HCT116 (cell line): Measurements from ENCODE around the gene ZBTB17. TPM values are rescaled to one million over a fixed set of nuclear protein-coding genes. Genes with fewer than 3 reads are reported as not detected.

ENCODE experiments used
- ATAC-seq: fragments of 200-7000 bp; cut with Tn5 transposase; 2 replicates; pipeline ENCODE4 v1.9.1; 2020; ENCODE audit warnings: mild to moderate bottlenecking, moderate library complexity
- BruUV-seq: library from RNA; stranded (reverse); fragments of 400-500 nt; replicated peaks from 2 replicates; lab custom pipeline; 2021; lab: Mats Ljungman, UMichigan
- CTCF ChIA-PET: fragments of 300-600 bp; sonication (Branson Sonifier 250); formaldehyde crosslinking; loops from one replicate; lab custom pipeline; 2021; ENCODE audit warnings: antibody characterized with exemption; lab: Charles Lee
- POLR2A ChIA-PET: fragments of 300-600, 350-600 bp; sonication (Branson Sonifier 250); formaldehyde crosslinking; loops from one replicate; lab custom pipeline; 2021; ENCODE audit warnings: antibody characterized with exemption; lab: Charles Lee
- RAD21 ChIA-PET, 2 experiments: fragments of 300-600 bp; sonication (Branson Sonifier 250); formaldehyde crosslinking; loops; one replicate each; lab custom pipeline; 2023; ENCODE audit warnings: low total read pairs in 2 of 2; ENCODE audit not compliant: uncharacterized antibody in 2 of 2, unreplicated experiment in 2 of 2, low non-redundant PET in 1 of 2; lab: Charles Lee
- DNase-seq: peaks from one replicate; pipeline ENCODE4 v3.0.0-alpha.2; 2010; ENCODE audit warnings: low read depth, low spot score
- H2AFZ ChIP-seq: fragments of 200-600 bp; shearing (Covaris generic), sonication (generic); 2 replicates; pipeline ENCODE4 v1.6.1; 2017; ENCODE audit warnings: low read depth, mixed run types, mixed read lengths, antibody characterized with exemption, low read length; ENCODE audit not compliant: poor library complexity, severe bottlenecking
- H3K27ac ChIP-seq: 2 replicates; pipeline ENCODE4 v1.5.1; 2012; ENCODE audit warnings: low read depth, low read length
- H3K27me3 ChIP-seq: fragments of 200-600 bp; sonication (generic); 2 replicates; pipeline ENCODE4 v1.6.1; 2016; ENCODE audit warnings: mixed run types, low read length, mixed read lengths; ENCODE audit not compliant: insufficient read depth
- H3K36me3 ChIP-seq, 2 experiments: fragments of 200-500 bp in 1 of 2; fragments of 200-600 bp in 1 of 2; sonication (Bioruptor generic) in 1 of 2; sonication (generic) in 1 of 2; 2 replicates each; pipeline versions ENCODE4 v1.5.1 to v1.6.1; 2014 to 2016; ENCODE audit warnings: low read length in 2 of 2, inconsistent platforms in 1 of 2, mixed read lengths in 1 of 2, mixed run types in 1 of 2; ENCODE audit not compliant: insufficient read depth in 2 of 2, control insufficient read depth in 1 of 2
- H3K4me1 ChIP-seq, 2 experiments: fragments of 200-600 bp in 1 of 2; sonication (generic) in 1 of 2; 2 replicates each; pipeline versions ENCODE4 v1.5.1 to v1.6.1; 2012 to 2017; ENCODE audit warnings: low read length in 2 of 2, inconsistent platforms in 1 of 2, mild to moderate bottlenecking in 1 of 2, mixed read lengths in 1 of 2, mixed run types in 1 of 2, moderate library complexity in 1 of 2; ENCODE audit not compliant: insufficient read depth in 2 of 2, control insufficient read depth in 1 of 2
- H3K4me2 ChIP-seq: fragments of 200-600 bp; sonication (generic); 2 replicates; pipeline ENCODE4 v1.6.1; 2017; ENCODE audit warnings: mixed run types, low read length, mixed read lengths
- H3K4me3 ChIP-seq, 2 experiments: fragments of 200-600 bp in 1 of 2; sonication (generic) in 1 of 2; replicated peaks in 1 of 2; 2 replicates each; pipeline ENCODE4 v1.5.1; 2011 to 2016; ENCODE audit warnings: low read length in 2 of 2, control low read depth in 1 of 2, low read depth in 1 of 2, mild to moderate bottlenecking in 1 of 2, mixed read lengths in 1 of 2, mixed run types in 1 of 2
- H3K79me2 ChIP-seq: fragments of 200-600 bp; sonication (generic); 2 replicates; pipeline ENCODE4 v1.6.1; 2017; ENCODE audit warnings: mild to moderate bottlenecking, mixed run types, low read length, moderate library complexity, mixed read lengths; ENCODE audit not compliant: insufficient read depth
- H3K9ac ChIP-seq: fragments of 200-600 bp; sonication (generic); 2 replicates; pipeline ENCODE4 v1.6.1; 2016; ENCODE audit warnings: low read length, mixed read lengths
- H3K9me2 ChIP-seq: fragments of 200-600 bp; sonication (generic), shearing (Covaris generic); 2 replicates; pipeline ENCODE4 v1.6.1; 2017; ENCODE audit warnings: mixed run types, mild to moderate bottlenecking, moderate library complexity; ENCODE audit not compliant: insufficient read depth
- H3K9me3 ChIP-seq, 2 experiments: fragments of 200-500 bp in 1 of 2; fragments of 200-600 bp in 1 of 2; sonication (Bioruptor generic) in 1 of 2; sonication (generic) in 1 of 2; 2 replicates each; pipeline ENCODE4 v1.6.1; 2014 to 2017; ENCODE audit warnings: low read length in 2 of 2, mixed read lengths in 2 of 2, inconsistent platforms in 1 of 2, low read depth in 1 of 2, mild to moderate bottlenecking in 1 of 2, mixed run types in 1 of 2, moderate library complexity in 1 of 2; ENCODE audit not compliant: control insufficient read depth in 1 of 2, insufficient read depth in 1 of 2
- H4K20me1 ChIP-seq: fragments of 200-600 bp; sonication (generic), shearing (Covaris generic); 2 replicates; pipeline ENCODE4 v1.6.1; 2017; ENCODE audit warnings: mixed run types, mild to moderate bottlenecking, moderate library complexity; ENCODE audit not compliant: insufficient read depth
- CEBPB ChIP-seq: IDR thresholded peaks from 2 replicates; pipeline ENCODE4 v1.6.1; 2012; ENCODE audit warnings: low read depth
- EGR1 ChIP-seq: IDR thresholded peaks from 2 replicates; pipeline ENCODE4 v1.6.1; 2012; ENCODE audit warnings: low read depth
- ELF1 ChIP-seq: IDR thresholded peaks from 2 replicates; pipeline ENCODE4 v1.6.1; 2012; ENCODE audit warnings: low read depth, borderline replicate concordance
- EZH2 ChIP-seq: fragments of 200-600 bp; sonication (generic); IDR thresholded peaks from 2 replicates; pipeline ENCODE4 v1.6.1; 2017; ENCODE audit warnings: antibody characterized with exemption, mixed run types
- EZH2phosphoT487 ChIP-seq: fragments of 200-600 bp; IDR thresholded peaks from 2 replicates; pipeline ENCODE4 v1.6.1; 2018; ENCODE audit warnings: antibody characterized with exemption, borderline replicate concordance
- FOSL1 ChIP-seq: IDR thresholded peaks from 2 replicates; pipeline ENCODE4 v1.6.1; 2012; ENCODE audit warnings: low read depth
- JUND ChIP-seq: IDR thresholded peaks from 2 replicates; pipeline ENCODE4 v1.6.1; 2012
- POLR2A ChIP-seq: IDR thresholded peaks from 2 replicates; pipeline ENCODE4 v1.7.0; 2011; ENCODE audit warnings: borderline replicate concordance; ENCODE audit not compliant: insufficient read depth, insufficient read length; ENCODE audit errors: extremely low read depth
- POLR2AphosphoS5 ChIP-seq: IDR thresholded peaks from 2 replicates; pipeline ENCODE4 v1.6.1; 2011; ENCODE audit warnings: mild to moderate bottlenecking, low read depth, low read length, moderate library complexity
- RAD21 ChIP-seq: IDR thresholded peaks from 2 replicates; pipeline ENCODE4 v1.6.1; 2012; ENCODE audit warnings: low read depth, mild to moderate bottlenecking
- SIN3A ChIP-seq: IDR thresholded peaks from 2 replicates; pipeline ENCODE4 v1.6.1; 2012; ENCODE audit warnings: low read depth
- SP1 ChIP-seq: IDR thresholded peaks from 2 replicates; pipeline ENCODE4 v1.6.1; 2012; ENCODE audit warnings: low read depth
- SRF ChIP-seq: IDR thresholded peaks from 2 replicates; pipeline ENCODE4 v1.6.1; 2012; ENCODE audit warnings: low read depth
- TCF7L2 ChIP-seq: IDR thresholded peaks from 2 replicates; pipeline ENCODE4 v1.7.0; 2011; ENCODE audit warnings: borderline replicate concordance, inconsistent platforms; ENCODE audit not compliant: insufficient read depth, insufficient read length; ENCODE audit errors: extremely low read depth
- YY1 ChIP-seq: IDR thresholded peaks from 2 replicates; pipeline ENCODE4 v1.6.1; 2011; ENCODE audit warnings: low read length, low read depth, moderate library complexity, mild to moderate bottlenecking; ENCODE audit not compliant: insufficient replicate concordance; ENCODE audit errors: extremely low read depth
- ZFX ChIP-seq: fragments of 450-650 bp; IDR thresholded peaks from 2 replicates; pipeline ENCODE4 v1.6.1; 2017
- ZNF274 ChIP-seq: fragments of 200-500 bp; sonication (Bioruptor generic); IDR thresholded peaks from 2 replicates; pipeline ENCODE4 v1.6.1; 2014; ENCODE audit warnings: mild to moderate bottlenecking, low read depth, low read length, inconsistent platforms
- intact Hi-C: fragments of 100-400 bp; cut with micrococcal nuclease; formaldehyde crosslinking; loops from 2 replicates; pipeline ENCODE4 v1.10.0; 2022
- total RNA-seq: library from RNA; stranded (reverse); gene quantifications from one replicate; pipeline ENCODE4 v1.2.1, GENCODE V29; 2021; ENCODE audit not compliant: unreplicated experiment
- TF ChIP-seq, protein P1 (sequence below): IDR thresholded peaks from 2 replicates; pipeline ENCODE4 v1.6.1; 2011; ENCODE audit warnings: mild to moderate bottlenecking, low read length, moderate library complexity; ENCODE audit not compliant: insufficient replicate concordance; ENCODE audit errors: extremely low read depth
- TF ChIP-seq, protein P2 (sequence below): IDR thresholded peaks from 2 replicates; pipeline ENCODE4 v1.6.1; 2012; ENCODE audit warnings: low read depth
- TF ChIP-seq, protein P3 (sequence below): IDR thresholded peaks from 2 replicates; pipeline ENCODE4 v1.6.1; 2012
- TF ChIP-seq, protein P4 (sequence below): IDR thresholded peaks from 2 replicates; pipeline ENCODE4 v1.6.1; 2012

The ZBTB17 gene
- total RNA-seq, 1 experiment from 2014 or later = 31.6 TPM

DNA sequence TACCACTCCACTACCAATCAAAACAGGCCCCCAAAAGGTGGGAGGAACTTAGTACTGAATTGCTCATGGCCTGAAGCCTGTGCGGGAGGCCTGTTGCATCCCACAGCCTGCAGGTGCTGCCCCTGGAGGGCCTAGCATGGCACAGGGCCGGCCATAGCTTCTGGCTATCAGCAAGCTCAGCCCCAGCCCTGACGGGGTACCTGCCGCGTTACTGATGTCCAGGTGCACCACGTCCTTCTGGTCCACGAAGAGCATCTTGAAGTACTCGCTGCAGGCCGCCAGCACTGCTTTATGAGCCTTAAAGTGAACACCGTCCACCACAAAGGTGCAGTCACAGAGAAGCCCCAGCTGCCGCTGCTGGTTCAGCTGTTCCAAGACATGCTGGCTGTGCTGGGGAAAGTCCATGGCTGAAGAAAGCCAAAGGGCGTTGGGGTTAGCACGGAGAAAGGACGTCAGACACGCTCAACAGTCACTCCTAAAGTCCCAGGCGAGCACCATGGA, 27.8 kb downstream of the ZBTB17 start (continued):
- TF ChIP-seq, protein P1, sequence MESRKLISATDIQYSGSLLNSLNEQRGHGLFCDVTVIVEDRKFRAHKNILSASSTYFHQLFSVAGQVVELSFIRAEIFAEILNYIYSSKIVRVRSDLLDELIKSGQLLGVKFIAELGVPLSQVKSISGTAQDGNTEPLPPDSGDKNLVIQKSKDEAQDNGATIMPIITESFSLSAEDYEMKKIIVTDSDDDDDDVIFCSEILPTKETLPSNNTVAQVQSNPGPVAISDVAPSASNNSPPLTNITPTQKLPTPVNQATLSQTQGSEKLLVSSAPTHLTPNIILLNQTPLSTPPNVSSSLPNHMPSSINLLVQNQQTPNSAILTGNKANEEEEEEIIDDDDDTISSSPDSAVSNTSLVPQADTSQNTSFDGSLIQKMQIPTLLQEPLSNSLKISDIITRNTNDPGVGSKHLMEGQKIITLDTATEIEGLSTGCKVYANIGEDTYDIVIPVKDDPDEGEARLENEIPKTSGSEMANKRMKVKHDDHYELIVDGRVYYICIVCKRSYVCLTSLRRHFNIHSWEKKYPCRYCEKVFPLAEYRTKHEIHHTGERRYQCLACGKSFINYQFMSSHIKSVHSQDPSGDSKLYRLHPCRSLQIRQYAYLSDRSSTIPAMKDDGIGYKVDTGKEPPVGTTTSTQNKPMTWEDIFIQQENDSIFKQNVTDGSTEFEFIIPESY = no peak
- no peak for TF ChIP-seq SIN3A
- TF ChIP-seq SRF = no peak
- TF ChIP-seq EZH2phosphoT487 = no peak
- no peak for TF ChIP-seq EZH2
- no peak for TF ChIP-seq FOSL1

DNA sequence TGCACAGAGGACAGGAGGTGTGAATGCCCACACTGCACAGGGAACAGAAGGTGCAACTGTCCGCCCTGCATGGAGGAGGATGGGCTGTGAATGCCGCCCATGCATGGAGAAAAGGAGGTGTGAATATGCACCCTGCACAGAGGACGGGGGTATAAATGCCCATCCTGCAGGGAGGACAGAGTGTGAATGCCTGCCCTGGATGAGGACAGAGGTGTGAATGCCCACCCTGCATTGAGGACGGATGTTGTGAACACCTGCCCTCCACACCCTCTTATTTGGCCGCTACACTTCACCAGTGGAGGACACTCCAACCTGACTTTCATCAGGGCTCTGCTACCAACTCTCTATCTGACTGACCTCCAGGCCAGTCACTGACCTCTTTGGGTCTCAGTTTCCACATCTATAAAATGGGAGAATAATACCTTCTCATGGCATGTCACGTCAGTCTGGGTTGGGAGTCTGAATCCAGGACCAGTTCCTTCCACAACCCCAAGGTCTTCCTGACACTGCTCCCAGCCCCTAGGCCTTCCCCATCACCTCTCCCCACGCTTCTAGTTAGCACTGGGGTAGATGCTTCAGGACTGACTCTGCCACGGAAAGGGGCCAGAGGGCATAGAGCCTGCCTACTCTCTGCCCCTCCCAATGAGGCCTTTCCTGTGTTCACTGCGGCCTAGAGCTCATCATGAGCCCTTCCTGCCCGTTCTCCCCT, 28.4 kb downstream of the ZBTB17 start:
- peaks cover 13 to 14% of the 10 kb centered on the region in 2 experiments; a peak in 3 of 4 replicates for H3K36me3 ChIP-seq
- H3K9ac ChIP-seq = no peak overlapping the region
- no peaks in the 10 kb centered on the region for H3K9me3 ChIP-seq
- H3K79me2 ChIP-seq = peaks cover 24% of the 10 kb centered on the region; the same call in 1 of the 2 replicates
- H3K9me2 ChIP-seq = no peaks in the 10 kb centered on the region
- ChIA-PET RAD21 (no interaction called here), POLR2A (no interaction called here), CTCF (no interaction called here)
- H3K27me3 ChIP-seq = no peaks in the 10 kb centered on the region
- DNase-seq (no peak), ATAC-seq (no peak)
- H3K4me2 ChIP-seq = no peak overlapping the region
- intact Hi-C loops = no loop called here
- H3K27ac ChIP-seq = no peak overlapping the region
- no TSS peak for BruUV-seq
- peaks cover 25 to 40% of the 10 kb centered on the region in 2 experiments for H3K4me1 ChIP-seq
- no peak overlapping the region for H2AFZ ChIP-seq
- H4K20me1 ChIP-seq = no peaks in the 10 kb centered on the region
- H3K4me3 ChIP-seq = no peak overlapping the region
- TF ChIP-seq, protein P2, sequence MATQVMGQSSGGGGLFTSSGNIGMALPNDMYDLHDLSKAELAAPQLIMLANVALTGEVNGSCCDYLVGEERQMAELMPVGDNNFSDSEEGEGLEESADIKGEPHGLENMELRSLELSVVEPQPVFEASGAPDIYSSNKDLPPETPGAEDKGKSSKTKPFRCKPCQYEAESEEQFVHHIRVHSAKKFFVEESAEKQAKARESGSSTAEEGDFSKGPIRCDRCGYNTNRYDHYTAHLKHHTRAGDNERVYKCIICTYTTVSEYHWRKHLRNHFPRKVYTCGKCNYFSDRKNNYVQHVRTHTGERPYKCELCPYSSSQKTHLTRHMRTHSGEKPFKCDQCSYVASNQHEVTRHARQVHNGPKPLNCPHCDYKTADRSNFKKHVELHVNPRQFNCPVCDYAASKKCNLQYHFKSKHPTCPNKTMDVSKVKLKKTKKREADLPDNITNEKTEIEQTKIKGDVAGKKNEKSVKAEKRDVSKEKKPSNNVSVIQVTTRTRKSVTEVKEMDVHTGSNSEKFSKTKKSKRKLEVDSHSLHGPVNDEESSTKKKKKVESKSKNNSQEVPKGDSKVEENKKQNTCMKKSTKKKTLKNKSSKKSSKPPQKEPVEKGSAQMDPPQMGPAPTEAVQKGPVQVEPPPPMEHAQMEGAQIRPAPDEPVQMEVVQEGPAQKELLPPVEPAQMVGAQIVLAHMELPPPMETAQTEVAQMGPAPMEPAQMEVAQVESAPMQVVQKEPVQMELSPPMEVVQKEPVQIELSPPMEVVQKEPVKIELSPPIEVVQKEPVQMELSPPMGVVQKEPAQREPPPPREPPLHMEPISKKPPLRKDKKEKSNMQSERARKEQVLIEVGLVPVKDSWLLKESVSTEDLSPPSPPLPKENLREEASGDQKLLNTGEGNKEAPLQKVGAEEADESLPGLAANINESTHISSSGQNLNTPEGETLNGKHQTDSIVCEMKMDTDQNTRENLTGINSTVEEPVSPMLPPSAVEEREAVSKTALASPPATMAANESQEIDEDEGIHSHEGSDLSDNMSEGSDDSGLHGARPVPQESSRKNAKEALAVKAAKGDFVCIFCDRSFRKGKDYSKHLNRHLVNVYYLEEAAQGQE = no peak
- TF ChIP-seq EZH2 = no peak
- TF ChIP-seq TCF7L2 = no peak
- no peak for TF ChIP-seq JUND
- no peak for TF ChIP-seq EZH2phosphoT487
- no peak for TF ChIP-seq CEBPB
- no peak for TF ChIP-seq ZNF274
- TF ChIP-seq SP1 = no peak
- no peak for TF ChIP-seq ZFX
- no peak for TF ChIP-seq ELF1
- TF ChIP-seq EGR1 = no peak
- TF ChIP-seq, protein P3, sequence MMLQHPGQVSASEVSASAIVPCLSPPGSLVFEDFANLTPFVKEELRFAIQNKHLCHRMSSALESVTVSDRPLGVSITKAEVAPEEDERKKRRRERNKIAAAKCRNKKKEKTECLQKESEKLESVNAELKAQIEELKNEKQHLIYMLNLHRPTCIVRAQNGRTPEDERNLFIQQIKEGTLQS = no peak
- no peak for TF ChIP-seq RAD21
- no peak for TF ChIP-seq YY1
- TF ChIP-seq SRF = no peak
- TF ChIP-seq, protein P4, sequence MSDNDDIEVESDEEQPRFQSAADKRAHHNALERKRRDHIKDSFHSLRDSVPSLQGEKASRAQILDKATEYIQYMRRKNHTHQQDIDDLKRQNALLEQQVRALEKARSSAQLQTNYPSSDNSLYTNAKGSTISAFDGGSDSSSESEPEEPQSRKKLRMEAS = no peak
- TF ChIP-seq POLR2AphosphoS5 = no peak
- no peak for TF ChIP-seq POLR2A
